Measurements from ENCODE around the gene HHIPL1.

DNA sequence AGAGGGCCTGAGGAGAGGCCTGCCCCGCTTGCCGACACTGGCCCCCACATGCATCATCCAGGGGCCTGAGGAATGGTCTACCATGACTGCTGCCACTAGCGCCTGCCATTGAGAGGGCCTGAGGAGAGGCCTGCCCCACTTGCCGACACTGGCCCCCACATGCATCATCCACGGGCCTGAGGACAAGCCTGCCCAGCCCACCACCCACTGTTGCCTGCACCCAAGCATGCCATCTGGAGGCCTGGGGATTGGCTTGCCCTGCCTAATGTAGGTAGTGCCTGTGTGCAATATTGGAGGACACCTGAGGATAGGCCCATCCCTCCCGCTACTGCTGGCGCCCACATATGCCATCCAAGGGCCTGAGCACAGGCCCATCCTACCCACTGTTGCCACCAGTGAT, 63.5 kb downstream of the HHIPL1 start:
- TF ChIP-seq, protein P1, sequence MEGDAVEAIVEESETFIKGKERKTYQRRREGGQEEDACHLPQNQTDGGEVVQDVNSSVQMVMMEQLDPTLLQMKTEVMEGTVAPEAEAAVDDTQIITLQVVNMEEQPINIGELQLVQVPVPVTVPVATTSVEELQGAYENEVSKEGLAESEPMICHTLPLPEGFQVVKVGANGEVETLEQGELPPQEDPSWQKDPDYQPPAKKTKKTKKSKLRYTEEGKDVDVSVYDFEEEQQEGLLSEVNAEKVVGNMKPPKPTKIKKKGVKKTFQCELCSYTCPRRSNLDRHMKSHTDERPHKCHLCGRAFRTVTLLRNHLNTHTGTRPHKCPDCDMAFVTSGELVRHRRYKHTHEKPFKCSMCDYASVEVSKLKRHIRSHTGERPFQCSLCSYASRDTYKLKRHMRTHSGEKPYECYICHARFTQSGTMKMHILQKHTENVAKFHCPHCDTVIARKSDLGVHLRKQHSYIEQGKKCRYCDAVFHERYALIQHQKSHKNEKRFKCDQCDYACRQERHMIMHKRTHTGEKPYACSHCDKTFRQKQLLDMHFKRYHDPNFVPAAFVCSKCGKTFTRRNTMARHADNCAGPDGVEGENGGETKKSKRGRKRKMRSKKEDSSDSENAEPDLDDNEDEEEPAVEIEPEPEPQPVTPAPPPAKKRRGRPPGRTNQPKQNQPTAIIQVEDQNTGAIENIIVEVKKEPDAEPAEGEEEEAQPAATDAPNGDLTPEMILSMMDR (IDR thresholded peaks at IDR 0.05) = no peak
- TF ChIP-seq POLR2A (IDR thresholded peaks at IDR 0.05) = no peak
